Measurements from ENCODE around the gene LRRC8D. TPM values are rescaled to one million over a fixed set of nuclear protein-coding genes. Genes with fewer than 3 reads are reported as not detected.

Gene LRRC8D
- total RNA-seq: 34.1 TPM

DNA sequence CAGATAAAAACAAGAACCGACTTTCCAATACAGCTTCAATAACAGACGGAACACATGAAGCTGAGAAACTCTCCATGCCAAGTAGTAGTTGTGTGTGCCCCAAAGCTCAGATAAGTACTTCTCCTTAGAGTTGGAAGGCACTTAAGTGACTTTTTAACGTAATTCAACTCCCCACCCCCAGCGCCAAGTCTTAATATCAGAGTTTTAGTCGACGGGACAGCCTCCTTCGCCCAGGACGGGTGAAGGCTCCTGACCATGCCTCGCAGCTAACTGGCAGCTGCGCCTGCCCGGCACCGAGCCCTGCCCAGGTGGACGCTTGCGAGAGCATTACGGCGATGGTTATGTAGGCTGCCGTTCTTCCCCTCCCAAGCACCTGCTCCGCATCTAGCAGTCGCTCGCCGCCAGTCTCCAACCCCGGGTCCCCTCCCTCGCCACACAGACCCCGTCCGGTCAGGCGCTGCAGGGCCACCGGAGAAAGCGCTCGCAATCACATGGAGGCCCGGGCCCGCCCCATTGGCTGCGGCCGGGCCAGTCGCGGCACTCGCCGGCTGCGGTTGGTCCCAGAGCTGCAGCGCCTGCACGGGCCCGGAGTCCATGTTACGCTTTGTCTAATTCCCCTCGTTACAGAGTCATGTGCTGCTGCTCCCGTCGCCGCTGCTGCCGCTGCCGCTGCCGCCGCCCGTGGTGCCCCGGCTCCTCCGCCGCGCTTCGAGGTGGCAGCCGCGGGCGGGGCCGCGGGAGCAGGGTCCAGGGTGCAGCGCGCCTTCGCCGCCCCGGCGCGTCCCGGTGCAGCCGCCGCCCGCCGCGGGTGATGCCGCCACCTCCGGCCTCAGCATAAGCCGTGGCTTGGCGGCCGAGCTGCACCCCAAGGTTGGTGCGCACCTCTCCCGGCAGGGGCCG lies at the start of gene LRRC8D:
Gene LRRC8D, plus strand, starts transcription at position 611 of the 900 bp plus-strand sequence. CDS start 112,037 bp downstream, outside the sequence.

Other genes starting within 250 kb of the LRRC8D start
- 8.5 TPM for gene LRRC8C, start 187.9 kb upstream of the LRRC8D start, total RNA-seq
- gene ZNF326, start 174.1 kb downstream of the LRRC8D start, total RNA-seq: 61.3 TPM

Measured in parietal lobe (tissue), 1 donor.